ENCODE data around the gene SH3RF3.

DNA sequence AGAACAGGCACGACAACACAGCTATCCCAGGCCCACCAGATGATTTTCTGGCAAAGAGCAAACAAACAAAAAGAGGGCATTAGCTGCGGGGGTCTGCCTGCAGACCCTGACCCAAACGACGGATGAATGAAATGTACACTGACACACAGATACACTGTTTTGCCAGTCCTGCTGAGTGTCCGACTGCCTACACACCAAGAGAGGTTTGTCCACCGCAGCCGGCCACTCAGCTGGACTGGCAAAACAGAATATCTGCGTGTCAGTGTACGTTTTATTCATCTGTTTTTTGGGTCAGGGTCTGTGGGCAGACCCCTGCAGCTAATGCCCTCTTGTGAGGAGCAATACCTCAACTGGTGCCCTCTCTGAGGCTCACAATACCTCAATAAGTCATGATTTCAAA lies 10.7 kb upstream of the SH3RF3 start:
- TF ChIP-seq, protein P1, sequence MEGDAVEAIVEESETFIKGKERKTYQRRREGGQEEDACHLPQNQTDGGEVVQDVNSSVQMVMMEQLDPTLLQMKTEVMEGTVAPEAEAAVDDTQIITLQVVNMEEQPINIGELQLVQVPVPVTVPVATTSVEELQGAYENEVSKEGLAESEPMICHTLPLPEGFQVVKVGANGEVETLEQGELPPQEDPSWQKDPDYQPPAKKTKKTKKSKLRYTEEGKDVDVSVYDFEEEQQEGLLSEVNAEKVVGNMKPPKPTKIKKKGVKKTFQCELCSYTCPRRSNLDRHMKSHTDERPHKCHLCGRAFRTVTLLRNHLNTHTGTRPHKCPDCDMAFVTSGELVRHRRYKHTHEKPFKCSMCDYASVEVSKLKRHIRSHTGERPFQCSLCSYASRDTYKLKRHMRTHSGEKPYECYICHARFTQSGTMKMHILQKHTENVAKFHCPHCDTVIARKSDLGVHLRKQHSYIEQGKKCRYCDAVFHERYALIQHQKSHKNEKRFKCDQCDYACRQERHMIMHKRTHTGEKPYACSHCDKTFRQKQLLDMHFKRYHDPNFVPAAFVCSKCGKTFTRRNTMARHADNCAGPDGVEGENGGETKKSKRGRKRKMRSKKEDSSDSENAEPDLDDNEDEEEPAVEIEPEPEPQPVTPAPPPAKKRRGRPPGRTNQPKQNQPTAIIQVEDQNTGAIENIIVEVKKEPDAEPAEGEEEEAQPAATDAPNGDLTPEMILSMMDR (IDR thresholded peaks at IDR 0.05 in 4 of 5, conservative IDR thresholded peaks at IDR 0.05 in 1 of 5) = no peak
- TF ChIP-seq POLR2A (IDR thresholded peaks at IDR 0.05) = no peak
